ENCODE data around the gene UGT1A8.

The UGT1A8 gene

GRCh38 chr2:233754872-233755611 is 137.6 kb downstream of the UGT1A8 start:
- Histone ChIP-seq H3K4me3 (ENCODE audit: insufficient read depth, low read depth, low read length, poor library complexity, severe bottlenecking) (no peak overlapping the region), H3K4me1 (ENCODE audit: control insufficient read depth, insufficient read depth, low read length, poor library complexity, severe bottlenecking) (no peaks in the 10 kb centered on the region), H3K9me3 (ENCODE audit: control insufficient read depth, low read length) (no peaks in the 10 kb centered on the region), H3K36me3 (ENCODE audit: control insufficient read depth, insufficient read depth, low read length) (no peaks in the 10 kb centered on the region), H3K27ac (ENCODE audit: insufficient read depth, low read length, poor library complexity, severe bottlenecking) (no peak overlapping the region), H3K27me3 (replicated peaks; ENCODE audit: control insufficient read depth, insufficient read depth, low read length, poor library complexity, severe bottlenecking) (no peaks in the 10 kb centered on the region)
- no peak for DNase-seq

- no peak for DNase-seq
- H3K9me3 ChIP-seq (ENCODE audit: control insufficient read depth, low read length) = no peaks in the 10 kb centered on the region
- H3K4me3 ChIP-seq (ENCODE audit: insufficient read depth, low read depth, low read length, poor library complexity, severe bottlenecking) = no peak overlapping the region
- H3K27me3 ChIP-seq (replicated peaks; ENCODE audit: control insufficient read depth, insufficient read depth, low read length, poor library complexity, severe bottlenecking) = no peaks in the 10 kb centered on the region
- no peaks in the 10 kb centered on the region for H3K36me3 ChIP-seq (ENCODE audit: control insufficient read depth, insufficient read depth, low read length)
- no peaks in the 10 kb centered on the region for H3K4me1 ChIP-seq (ENCODE audit: control insufficient read depth, insufficient read depth, low read length, poor library complexity, severe bottlenecking)
- no peak overlapping the region for H3K27ac ChIP-seq (ENCODE audit: insufficient read depth, low read length, poor library complexity, severe bottlenecking)
These were observed 139.1 kb downstream of the UGT1A8 start for GRCh38 chr2:233756429-233757081.

GRCh38 chr2:233758141-233758540 is 140.7 kb downstream of the UGT1A8 start:
- DNase-seq = no peak
- Histone ChIP-seq H3K36me3 (ENCODE audit: control insufficient read depth, insufficient read depth, low read length) (no peaks in the 10 kb centered on the region), H3K27ac (ENCODE audit: insufficient read depth, low read length, poor library complexity, severe bottlenecking) (no peak overlapping the region), H3K27me3 (replicated peaks; ENCODE audit: control insufficient read depth, insufficient read depth, low read length, poor library complexity, severe bottlenecking) (no peaks in the 10 kb centered on the region), H3K4me3 (ENCODE audit: insufficient read depth, low read depth, low read length, poor library complexity, severe bottlenecking) (no peak overlapping the region), H3K4me1 (ENCODE audit: control insufficient read depth, insufficient read depth, low read length, poor library complexity, severe bottlenecking) (no peaks in the 10 kb centered on the region), H3K9me3 (ENCODE audit: control insufficient read depth, low read length) (no peaks in the 10 kb centered on the region)

DNA sequence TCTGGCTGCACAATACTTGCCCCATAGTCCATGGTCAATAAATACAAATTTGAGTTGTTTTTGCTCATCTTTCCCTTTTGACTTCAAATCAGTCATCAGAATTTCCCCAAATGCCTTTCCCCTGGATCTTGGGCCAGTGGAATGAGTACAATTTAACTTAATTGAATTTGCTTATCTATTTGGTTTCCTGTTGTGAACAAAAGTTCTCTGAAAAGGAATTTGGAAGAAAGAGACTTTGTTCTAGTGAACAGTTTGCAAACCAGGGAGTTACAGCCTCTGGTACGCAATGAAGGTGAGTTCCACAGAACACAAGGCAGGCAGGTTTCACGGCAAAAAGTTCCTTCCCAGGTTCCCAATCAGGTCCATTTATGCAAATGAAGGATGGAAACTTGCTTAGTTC is 141.4 kb downstream of the UGT1A8 start:
- Histone ChIP-seq H3K4me3 (ENCODE audit: insufficient read depth, low read depth, low read length, poor library complexity, severe bottlenecking) (no peak overlapping the region), H3K36me3 (ENCODE audit: control insufficient read depth, insufficient read depth, low read length) (no peaks in the 10 kb centered on the region), H3K4me1 (ENCODE audit: control insufficient read depth, insufficient read depth, low read length, poor library complexity, severe bottlenecking) (no peaks in the 10 kb centered on the region), H3K27ac (ENCODE audit: insufficient read depth, low read length, poor library complexity, severe bottlenecking) (no peak overlapping the region), H3K27me3 (replicated peaks; ENCODE audit: control insufficient read depth, insufficient read depth, low read length, poor library complexity, severe bottlenecking) (no peaks in the 10 kb centered on the region), H3K9me3 (ENCODE audit: control insufficient read depth, low read length) (no peaks in the 10 kb centered on the region)
- no peak for DNase-seq

DNA sequence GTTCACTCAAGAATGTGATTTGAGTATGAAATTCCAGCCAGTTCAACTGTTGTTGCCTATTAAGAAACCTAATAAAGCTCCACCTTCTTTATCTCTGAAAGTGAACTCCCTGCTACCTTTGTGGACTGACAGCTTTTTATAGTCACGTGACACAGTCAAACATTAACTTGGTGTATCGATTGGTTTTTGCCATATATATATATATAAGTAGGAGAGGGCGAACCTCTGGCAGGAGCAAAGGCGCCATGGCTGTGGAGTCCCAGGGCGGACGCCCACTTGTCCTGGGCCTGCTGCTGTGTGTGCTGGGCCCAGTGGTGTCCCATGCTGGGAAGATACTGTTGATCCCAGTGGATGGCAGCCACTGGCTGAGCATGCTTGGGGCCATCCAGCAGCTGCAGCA is 142.6 kb downstream of the UGT1A8 start, which contains the start of gene UGT1A1:
Gene UGT1A1 (plus strand): TSS at position 228 of the 400 bp plus-strand sequence. CDS start 18 bp downstream, at position 246.
- no peak for DNase-seq
- Histone ChIP-seq H3K36me3 (ENCODE audit: control insufficient read depth, insufficient read depth, low read length) (no peaks in the 10 kb centered on the region), H3K4me3 (ENCODE audit: insufficient read depth, low read depth, low read length, poor library complexity, severe bottlenecking) (no peak within 1 kb of the TSS), H3K4me1 (ENCODE audit: control insufficient read depth, insufficient read depth, low read length, poor library complexity, severe bottlenecking) (no peaks in the 10 kb centered on the region), H3K27me3 (replicated peaks; ENCODE audit: control insufficient read depth, insufficient read depth, low read length, poor library complexity, severe bottlenecking) (no peaks in the 10 kb centered on the region), H3K27ac (ENCODE audit: insufficient read depth, low read length, poor library complexity, severe bottlenecking) (no peak within 1 kb of the TSS), H3K9me3 (ENCODE audit: control insufficient read depth, low read length) (no peaks in the 10 kb centered on the region)

DNA sequence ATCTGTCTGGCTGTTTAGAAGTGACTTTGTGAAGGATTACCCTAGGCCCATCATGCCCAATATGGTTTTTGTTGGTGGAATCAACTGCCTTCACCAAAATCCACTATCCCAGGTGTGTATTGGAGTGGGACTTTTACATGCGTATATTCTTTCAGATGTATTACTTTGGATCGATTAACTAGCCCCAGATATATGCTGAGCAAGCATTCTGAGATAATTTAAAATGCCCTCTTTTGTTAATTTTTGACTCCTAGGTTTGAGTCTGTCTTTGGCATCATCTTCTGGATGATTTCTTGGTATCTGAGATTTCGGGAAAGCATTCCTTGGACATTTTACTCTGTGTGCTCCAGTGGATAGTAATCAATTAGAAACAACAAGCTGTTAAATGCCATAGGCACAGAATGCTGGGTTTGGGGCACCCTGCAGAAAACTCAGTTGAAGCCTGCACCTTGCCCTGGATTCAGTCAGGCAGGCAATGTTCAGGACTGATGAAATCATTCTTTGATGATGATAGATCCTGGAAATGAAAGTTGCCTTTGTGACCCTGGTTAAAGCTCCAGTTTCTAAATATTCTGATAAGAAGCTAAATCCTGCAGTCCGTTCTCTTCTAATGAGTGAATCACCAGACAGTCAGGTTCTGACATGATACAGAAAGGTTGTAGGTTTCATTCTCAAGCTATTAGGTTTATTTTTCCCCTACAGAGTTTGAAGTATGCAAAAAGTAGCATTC is 143.8 kb downstream of the UGT1A8 start:
- no peak overlapping the region for H3K4me3 ChIP-seq (ENCODE audit: insufficient read depth, low read depth, low read length, poor library complexity, severe bottlenecking)
- no peak overlapping the region for H3K27ac ChIP-seq (ENCODE audit: insufficient read depth, low read length, poor library complexity, severe bottlenecking)
- DNase-seq = no peak

GRCh38 chr2:233764264-233764663 is 146.8 kb downstream of the UGT1A8 start:
- Histone ChIP-seq H3K36me3 (ENCODE audit: control insufficient read depth, insufficient read depth, low read length) (no peaks in the 10 kb centered on the region), H3K9me3 (ENCODE audit: control insufficient read depth, low read length) (no peaks in the 10 kb centered on the region), H3K27ac (ENCODE audit: insufficient read depth, low read length, poor library complexity, severe bottlenecking) (no peak overlapping the region), H3K4me3 (ENCODE audit: insufficient read depth, low read depth, low read length, poor library complexity, severe bottlenecking) (no peak overlapping the region), H3K27me3 (replicated peaks; ENCODE audit: control insufficient read depth, insufficient read depth, low read length, poor library complexity, severe bottlenecking) (no peaks in the 10 kb centered on the region), H3K4me1 (ENCODE audit: control insufficient read depth, insufficient read depth, low read length, poor library complexity, severe bottlenecking) (no peaks in the 10 kb centered on the region)
- DNase-seq = no peak

More for the DNA sequence above, 143.8 kb downstream of the UGT1A8 start:
- no peaks in the 10 kb centered on the region for H3K9me3 ChIP-seq (ENCODE audit: control insufficient read depth, low read length)
- H3K27me3 ChIP-seq (replicated peaks; ENCODE audit: control insufficient read depth, insufficient read depth, low read length, poor library complexity, severe bottlenecking) = no peaks in the 10 kb centered on the region
- no peaks in the 10 kb centered on the region for H3K4me1 ChIP-seq (ENCODE audit: control insufficient read depth, insufficient read depth, low read length, poor library complexity, severe bottlenecking)
- no peaks in the 10 kb centered on the region for H3K36me3 ChIP-seq (ENCODE audit: control insufficient read depth, insufficient read depth, low read length)

DNA sequence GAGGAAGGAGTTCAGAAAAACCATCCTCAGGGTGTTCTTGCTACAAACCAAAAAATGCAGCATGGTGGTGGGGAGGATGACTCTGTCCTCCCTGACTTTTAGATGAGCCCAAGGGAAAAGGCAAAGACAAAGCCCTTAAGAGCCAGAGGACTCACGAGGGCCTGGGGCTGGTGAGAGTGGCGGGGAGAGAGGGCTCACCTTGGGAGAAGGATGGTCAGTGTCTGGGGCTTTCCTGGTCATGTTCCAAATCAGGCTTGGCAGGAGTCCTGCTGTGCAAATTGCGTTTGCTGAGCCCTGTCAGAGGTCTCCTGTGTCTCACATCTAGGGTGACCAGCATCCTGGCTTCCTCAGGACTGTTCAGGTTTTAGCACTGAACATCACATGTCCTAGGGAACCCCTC is 147.3 kb downstream of the UGT1A8 start:
- no peak overlapping the region for H3K27ac ChIP-seq (ENCODE audit: insufficient read depth, low read length, poor library complexity, severe bottlenecking)
- no peaks in the 10 kb centered on the region for H3K27me3 ChIP-seq (replicated peaks; ENCODE audit: control insufficient read depth, insufficient read depth, low read length, poor library complexity, severe bottlenecking)
- H3K4me3 ChIP-seq (ENCODE audit: insufficient read depth, low read depth, low read length, poor library complexity, severe bottlenecking) = no peak overlapping the region
- H3K9me3 ChIP-seq (ENCODE audit: control insufficient read depth, low read length) = no peaks in the 10 kb centered on the region
- no peak for DNase-seq
- no peaks in the 10 kb centered on the region for H3K4me1 ChIP-seq (ENCODE audit: control insufficient read depth, insufficient read depth, low read length, poor library complexity, severe bottlenecking)
- no peaks in the 10 kb centered on the region for H3K36me3 ChIP-seq (ENCODE audit: control insufficient read depth, insufficient read depth, low read length)

GRCh38 chr2:233766416-233766815 is 149.0 kb downstream of the UGT1A8 start:
- H3K4me1 ChIP-seq (ENCODE audit: control insufficient read depth, insufficient read depth, low read length, poor library complexity, severe bottlenecking) = no peaks in the 10 kb centered on the region
- no peak for DNase-seq
- H3K27me3 ChIP-seq (replicated peaks; ENCODE audit: control insufficient read depth, insufficient read depth, low read length, poor library complexity, severe bottlenecking) = no peaks in the 10 kb centered on the region
- H3K4me3 ChIP-seq (ENCODE audit: insufficient read depth, low read depth, low read length, poor library complexity, severe bottlenecking) = no peak overlapping the region
- no peaks in the 10 kb centered on the region for H3K36me3 ChIP-seq (ENCODE audit: control insufficient read depth, insufficient read depth, low read length)
- no peak overlapping the region for H3K27ac ChIP-seq (ENCODE audit: insufficient read depth, low read length, poor library complexity, severe bottlenecking)
- H3K9me3 ChIP-seq (ENCODE audit: control insufficient read depth, low read length) = no peaks in the 10 kb centered on the region

- Histone ChIP-seq H3K27ac (ENCODE audit: insufficient read depth, low read length, poor library complexity, severe bottlenecking) (no peak overlapping the region), H3K27me3 (replicated peaks; ENCODE audit: control insufficient read depth, insufficient read depth, low read length, poor library complexity, severe bottlenecking) (no peaks in the 10 kb centered on the region), H3K4me3 (ENCODE audit: insufficient read depth, low read depth, low read length, poor library complexity, severe bottlenecking) (no peak overlapping the region), H3K4me1 (ENCODE audit: control insufficient read depth, insufficient read depth, low read length, poor library complexity, severe bottlenecking) (no peaks in the 10 kb centered on the region), H3K9me3 (ENCODE audit: control insufficient read depth, low read length) (no peaks in the 10 kb centered on the region), H3K36me3 (ENCODE audit: control insufficient read depth, insufficient read depth, low read length) (no peaks in the 10 kb centered on the region)
- DNase-seq = no peak
These were observed 150.6 kb downstream of the UGT1A8 start for GRCh38 chr2:233768076-233768475.

Data from effector memory CD4-positive, alpha-beta T cell (primary cell).